Astrocyte (in vitro differentiated cells and primary cell): ENCODE results near the gene TGDS.

Experiments used
- CTCF ChIP-seq: IDR thresholded peaks from 2 replicates; pipeline ENCODE4 v1.5.1; 2011; ENCODE audit warnings: low read depth, mild to moderate bottlenecking, inconsistent platforms, low read length, moderate library complexity; ENCODE audit not compliant: insufficient read depth
- EZH2 ChIP-seq: IDR thresholded peaks from 2 replicates; pipeline ENCODE4 v1.6.1; 2012; ENCODE audit warnings: mild to moderate bottlenecking, low read length, inconsistent platforms; ENCODE audit not compliant: insufficient read depth

GRCh38 chr13:94537740-94538630 is 58.0 kb downstream of the TGDS start:
- TF ChIP-seq EZH2 (no peak), CTCF (no peak)
